H1 (cell line): ENCODE data around the gene CNIH4. TPM values are rescaled to one million over a fixed set of nuclear protein-coding genes. Genes with fewer than 3 reads are reported as not detected.

Experiments used
- BACH1 ChIP-seq: IDR thresholded peaks from 2 replicates; pipeline ENCODE4 v1.6.1; 2012; ENCODE audit warnings: low read length, improper control_type of control experiment
- MAFK ChIP-seq: IDR thresholded peaks from 2 replicates; pipeline ENCODE4 v1.6.1; 2012; ENCODE audit warnings: low read depth, mild to moderate bottlenecking, improper control_type of control experiment, low read length
- POU5F1 ChIP-seq: IDR thresholded peaks from 2 replicates; pipeline ENCODE4 v1.6.1; 2011; ENCODE audit warnings: low read depth, mild to moderate bottlenecking, low read length, moderate library complexity
- polyA plus RNA-seq, 7 experiments: library from polyadenylated mRNA; depleted of rRNA in 3 of 7; stranded (reverse) in 5 of 7; unstranded in 2 of 7; fragments of >200 nt in 5 of 7; fragments of 200-250 nt in 2 of 7; gene quantifications; 1 replicate in 5 of 7; 2 replicates in 1 of 7; 4 replicates in 1 of 7; pipeline versions ENCODE4 v1.2.1 to v1.2.3, GENCODE V29; 2011 to 2013; ENCODE audit warnings: missing spikeins in 2 of 7, mixed read lengths in 2 of 7
- total RNA-seq: library from RNA; stranded (reverse); fragmentation: NEBNext Ultra II Directional; extraction: Animal tissue kit (Norgen Biotek cat#: 25700); gene quantifications from 2 replicates; pipeline ENCODE4 v1.2.1, GENCODE V29; 2021
- TF ChIP-seq, protein P1 (sequence below): fragments of 300-600 bp; sonication (generic); IDR thresholded peaks from 2 replicates; pipeline ENCODE4 v1.7.1; 2012; ENCODE audit warnings: low read length, moderate library complexity, mild to moderate bottlenecking, inconsistent platforms; ENCODE audit not compliant: insufficient replicate concordance

CNIH4 gene
- total and polyA plus RNA-seq, 2 of the 8 experiments (the other 6 are each of a cell fraction or from before 2014, with no cell fraction given) = 76.2 to 151 TPM

DNA sequence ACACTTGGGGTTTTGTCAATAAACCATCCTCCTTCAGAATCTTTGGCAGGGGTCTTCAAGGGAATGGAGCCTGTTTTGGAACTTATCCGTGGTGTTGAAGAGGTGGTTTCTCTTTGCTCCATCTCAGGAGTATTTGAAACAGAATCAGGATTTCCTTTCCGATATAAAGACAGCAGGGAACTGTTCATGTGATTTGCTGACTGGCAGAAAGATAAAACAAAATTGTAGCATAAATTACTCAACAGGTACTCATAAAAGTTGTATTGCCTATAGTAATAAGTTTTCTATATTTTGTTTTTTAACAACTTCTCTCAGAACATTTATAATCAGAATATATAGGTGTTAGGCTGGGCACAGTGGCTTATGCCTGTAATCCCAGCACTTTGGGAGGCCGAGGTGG, 48.6 kb upstream of the CNIH4 start (continued):
- TF ChIP-seq, protein P1, sequence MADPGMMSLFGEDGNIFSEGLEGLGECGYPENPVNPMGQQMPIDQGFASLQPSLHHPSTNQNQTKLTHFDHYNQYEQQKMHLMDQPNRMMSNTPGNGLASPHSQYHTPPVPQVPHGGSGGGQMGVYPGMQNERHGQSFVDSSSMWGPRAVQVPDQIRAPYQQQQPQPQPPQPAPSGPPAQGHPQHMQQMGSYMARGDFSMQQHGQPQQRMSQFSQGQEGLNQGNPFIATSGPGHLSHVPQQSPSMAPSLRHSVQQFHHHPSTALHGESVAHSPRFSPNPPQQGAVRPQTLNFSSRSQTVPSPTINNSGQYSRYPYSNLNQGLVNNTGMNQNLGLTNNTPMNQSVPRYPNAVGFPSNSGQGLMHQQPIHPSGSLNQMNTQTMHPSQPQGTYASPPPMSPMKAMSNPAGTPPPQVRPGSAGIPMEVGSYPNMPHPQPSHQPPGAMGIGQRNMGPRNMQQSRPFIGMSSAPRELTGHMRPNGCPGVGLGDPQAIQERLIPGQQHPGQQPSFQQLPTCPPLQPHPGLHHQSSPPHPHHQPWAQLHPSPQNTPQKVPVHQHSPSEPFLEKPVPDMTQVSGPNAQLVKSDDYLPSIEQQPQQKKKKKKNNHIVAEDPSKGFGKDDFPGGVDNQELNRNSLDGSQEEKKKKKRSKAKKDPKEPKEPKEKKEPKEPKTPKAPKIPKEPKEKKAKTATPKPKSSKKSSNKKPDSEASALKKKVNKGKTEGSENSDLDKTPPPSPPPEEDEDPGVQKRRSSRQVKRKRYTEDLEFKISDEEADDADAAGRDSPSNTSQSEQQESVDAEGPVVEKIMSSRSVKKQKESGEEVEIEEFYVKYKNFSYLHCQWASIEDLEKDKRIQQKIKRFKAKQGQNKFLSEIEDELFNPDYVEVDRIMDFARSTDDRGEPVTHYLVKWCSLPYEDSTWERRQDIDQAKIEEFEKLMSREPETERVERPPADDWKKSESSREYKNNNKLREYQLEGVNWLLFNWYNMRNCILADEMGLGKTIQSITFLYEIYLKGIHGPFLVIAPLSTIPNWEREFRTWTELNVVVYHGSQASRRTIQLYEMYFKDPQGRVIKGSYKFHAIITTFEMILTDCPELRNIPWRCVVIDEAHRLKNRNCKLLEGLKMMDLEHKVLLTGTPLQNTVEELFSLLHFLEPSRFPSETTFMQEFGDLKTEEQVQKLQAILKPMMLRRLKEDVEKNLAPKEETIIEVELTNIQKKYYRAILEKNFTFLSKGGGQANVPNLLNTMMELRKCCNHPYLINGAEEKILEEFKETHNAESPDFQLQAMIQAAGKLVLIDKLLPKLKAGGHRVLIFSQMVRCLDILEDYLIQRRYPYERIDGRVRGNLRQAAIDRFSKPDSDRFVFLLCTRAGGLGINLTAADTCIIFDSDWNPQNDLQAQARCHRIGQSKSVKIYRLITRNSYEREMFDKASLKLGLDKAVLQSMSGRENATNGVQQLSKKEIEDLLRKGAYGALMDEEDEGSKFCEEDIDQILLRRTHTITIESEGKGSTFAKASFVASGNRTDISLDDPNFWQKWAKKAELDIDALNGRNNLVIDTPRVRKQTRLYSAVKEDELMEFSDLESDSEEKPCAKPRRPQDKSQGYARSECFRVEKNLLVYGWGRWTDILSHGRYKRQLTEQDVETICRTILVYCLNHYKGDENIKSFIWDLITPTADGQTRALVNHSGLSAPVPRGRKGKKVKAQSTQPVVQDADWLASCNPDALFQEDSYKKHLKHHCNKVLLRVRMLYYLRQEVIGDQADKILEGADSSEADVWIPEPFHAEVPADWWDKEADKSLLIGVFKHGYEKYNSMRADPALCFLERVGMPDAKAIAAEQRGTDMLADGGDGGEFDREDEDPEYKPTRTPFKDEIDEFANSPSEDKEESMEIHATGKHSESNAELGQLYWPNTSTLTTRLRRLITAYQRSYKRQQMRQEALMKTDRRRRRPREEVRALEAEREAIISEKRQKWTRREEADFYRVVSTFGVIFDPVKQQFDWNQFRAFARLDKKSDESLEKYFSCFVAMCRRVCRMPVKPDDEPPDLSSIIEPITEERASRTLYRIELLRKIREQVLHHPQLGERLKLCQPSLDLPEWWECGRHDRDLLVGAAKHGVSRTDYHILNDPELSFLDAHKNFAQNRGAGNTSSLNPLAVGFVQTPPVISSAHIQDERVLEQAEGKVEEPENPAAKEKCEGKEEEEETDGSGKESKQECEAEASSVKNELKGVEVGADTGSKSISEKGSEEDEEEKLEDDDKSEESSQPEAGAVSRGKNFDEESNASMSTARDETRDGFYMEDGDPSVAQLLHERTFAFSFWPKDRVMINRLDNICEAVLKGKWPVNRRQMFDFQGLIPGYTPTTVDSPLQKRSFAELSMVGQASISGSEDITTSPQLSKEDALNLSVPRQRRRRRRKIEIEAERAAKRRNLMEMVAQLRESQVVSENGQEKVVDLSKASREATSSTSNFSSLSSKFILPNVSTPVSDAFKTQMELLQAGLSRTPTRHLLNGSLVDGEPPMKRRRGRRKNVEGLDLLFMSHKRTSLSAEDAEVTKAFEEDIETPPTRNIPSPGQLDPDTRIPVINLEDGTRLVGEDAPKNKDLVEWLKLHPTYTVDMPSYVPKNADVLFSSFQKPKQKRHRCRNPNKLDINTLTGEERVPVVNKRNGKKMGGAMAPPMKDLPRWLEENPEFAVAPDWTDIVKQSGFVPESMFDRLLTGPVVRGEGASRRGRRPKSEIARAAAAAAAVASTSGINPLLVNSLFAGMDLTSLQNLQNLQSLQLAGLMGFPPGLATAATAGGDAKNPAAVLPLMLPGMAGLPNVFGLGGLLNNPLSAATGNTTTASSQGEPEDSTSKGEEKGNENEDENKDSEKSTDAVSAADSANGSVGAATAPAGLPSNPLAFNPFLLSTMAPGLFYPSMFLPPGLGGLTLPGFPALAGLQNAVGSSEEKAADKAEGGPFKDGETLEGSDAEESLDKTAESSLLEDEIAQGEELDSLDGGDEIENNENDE = no peak
- TF ChIP-seq MAFK (no peak), BACH1 (no peak), POU5F1 (no peak)
